ENCODE results near the gene DKK3. TPM values are rescaled to one million over a fixed set of nuclear protein-coding genes. Genes with fewer than 3 reads are reported as not detected.

DKK3 gene
- total RNA-seq, 1 experiment from 2014 or later = 0.33 TPM

DNA sequence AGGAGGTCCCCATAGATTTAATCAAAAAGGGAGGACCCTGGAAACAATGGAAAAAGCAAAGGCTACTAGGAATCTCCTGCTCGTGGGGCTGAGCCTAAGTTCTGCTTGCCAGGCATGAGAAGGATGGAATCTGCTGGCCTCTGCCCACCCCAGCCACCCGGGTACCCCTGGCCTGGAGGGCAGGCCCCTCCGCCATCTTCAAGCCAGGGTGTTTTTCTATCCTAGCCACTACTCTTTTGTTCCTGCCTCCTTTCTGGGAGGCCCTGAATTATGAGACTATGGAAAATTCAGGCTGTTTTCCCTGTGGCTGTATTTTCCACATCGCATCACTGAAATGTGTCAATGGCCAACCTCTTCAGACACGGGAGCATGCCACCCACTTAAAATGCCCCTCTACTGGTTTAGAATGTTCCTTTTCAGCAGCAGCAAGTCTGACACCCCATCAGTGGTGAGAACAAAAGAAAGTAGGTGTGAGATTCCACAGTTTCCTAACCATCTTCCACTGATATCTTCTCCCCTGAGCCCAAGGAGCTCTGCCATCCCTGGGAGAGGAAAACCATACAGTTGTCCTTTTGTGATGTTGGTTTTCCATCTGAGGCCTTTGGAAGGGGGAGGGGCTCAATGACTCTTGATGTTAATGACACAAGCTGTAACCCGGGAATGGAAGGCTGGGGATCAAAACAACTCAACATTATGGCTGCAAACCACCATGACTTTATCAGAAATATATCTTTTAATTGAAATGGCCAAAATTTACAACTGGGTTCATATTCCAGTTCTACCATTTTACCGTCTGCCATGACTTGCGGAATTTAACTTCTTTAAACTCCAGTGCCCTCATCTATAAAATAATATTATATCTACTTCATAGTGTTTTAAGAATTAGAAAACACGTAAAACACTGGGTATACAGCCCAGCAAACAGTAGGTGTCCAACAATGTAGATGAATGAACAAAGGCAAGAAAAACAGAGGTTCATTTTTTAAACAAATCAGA lies 22.2 kb downstream of the DKK3 start:
- Mint-ChIP-seq H3K36me3 (ENCODE audit: insufficient read depth, unreplicated experiment) (no peaks in the 10 kb centered on the region), H3K27ac (ENCODE audit: low read depth, unreplicated experiment) (no peak overlapping the region), H3K9me3 (ENCODE audit: unreplicated experiment) (no peaks in the 10 kb centered on the region), H3K4me1 (ENCODE audit: insufficient read depth, unreplicated experiment) (peaks cover 18% of the 10 kb centered on the region), H3K4me3 (ENCODE audit: unreplicated experiment) (no peak overlapping the region), H3K27me3 (ENCODE audit: insufficient read depth, unreplicated experiment) (no peaks in the 10 kb centered on the region)
- DNase-seq (ENCODE audit: unreplicated experiment) = no peak
- TF ChIP-seq, protein P1, sequence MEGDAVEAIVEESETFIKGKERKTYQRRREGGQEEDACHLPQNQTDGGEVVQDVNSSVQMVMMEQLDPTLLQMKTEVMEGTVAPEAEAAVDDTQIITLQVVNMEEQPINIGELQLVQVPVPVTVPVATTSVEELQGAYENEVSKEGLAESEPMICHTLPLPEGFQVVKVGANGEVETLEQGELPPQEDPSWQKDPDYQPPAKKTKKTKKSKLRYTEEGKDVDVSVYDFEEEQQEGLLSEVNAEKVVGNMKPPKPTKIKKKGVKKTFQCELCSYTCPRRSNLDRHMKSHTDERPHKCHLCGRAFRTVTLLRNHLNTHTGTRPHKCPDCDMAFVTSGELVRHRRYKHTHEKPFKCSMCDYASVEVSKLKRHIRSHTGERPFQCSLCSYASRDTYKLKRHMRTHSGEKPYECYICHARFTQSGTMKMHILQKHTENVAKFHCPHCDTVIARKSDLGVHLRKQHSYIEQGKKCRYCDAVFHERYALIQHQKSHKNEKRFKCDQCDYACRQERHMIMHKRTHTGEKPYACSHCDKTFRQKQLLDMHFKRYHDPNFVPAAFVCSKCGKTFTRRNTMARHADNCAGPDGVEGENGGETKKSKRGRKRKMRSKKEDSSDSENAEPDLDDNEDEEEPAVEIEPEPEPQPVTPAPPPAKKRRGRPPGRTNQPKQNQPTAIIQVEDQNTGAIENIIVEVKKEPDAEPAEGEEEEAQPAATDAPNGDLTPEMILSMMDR (IDR thresholded peaks at IDR 0.05; ENCODE audit: unreplicated experiment) = no peak
- POLR2A ChIA-PET = interaction anchor here (1.3 kb wide), 2 partner anchors 7 to 9 kb away, joined by 3 to 4 read pairs; no protein-coding TSS in a partner anchor
- intact Hi-C loops (cut with micrococcal nuclease) = no loop called here
- no TSS peak for BruUV-seq (replicated peaks)
- CTCF ChIA-PET = interaction anchor here (0.5 to 1.6 kb wide), 4 partner anchors 9 to 187 kb away, joined by 3 to 4 read pairs (median 3); no protein-coding TSS in a partner anchor

DNA sequence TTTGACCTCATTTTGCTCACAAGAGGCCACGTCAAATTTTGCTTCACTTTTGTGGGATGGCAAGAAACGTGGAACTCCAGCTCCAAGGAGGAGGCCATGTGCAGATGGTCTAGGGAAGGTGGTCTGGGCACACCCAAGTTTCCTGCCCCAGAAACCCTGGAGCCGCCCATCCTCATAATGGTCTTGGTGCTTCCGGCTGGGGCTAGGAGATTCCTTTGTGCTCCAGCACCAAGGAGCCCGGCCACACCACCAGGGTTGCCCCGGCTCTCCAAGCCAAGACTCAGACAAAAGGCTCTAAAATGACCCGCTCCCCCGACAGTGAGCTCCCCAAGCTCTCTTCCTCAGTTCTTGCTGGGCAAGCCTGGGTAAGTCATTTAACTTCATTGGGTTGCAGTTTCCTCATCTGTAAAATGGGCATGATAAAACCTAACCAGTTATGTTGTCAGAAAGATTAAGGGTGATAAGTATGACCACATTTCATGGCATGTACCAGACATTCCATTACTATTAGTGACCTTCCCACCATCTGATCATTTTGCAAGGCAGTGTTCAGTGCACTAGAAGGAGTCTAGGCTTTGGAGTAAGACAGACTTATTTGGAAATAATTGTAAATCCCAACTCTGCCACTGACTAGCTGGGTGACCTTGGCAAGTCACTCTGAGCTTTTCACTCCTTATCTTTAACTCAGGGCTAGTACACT lies 23.3 kb downstream of the DKK3 start:
- POLR2A ChIA-PET = interaction anchor here (1.3 kb wide), 1 partner anchor 8 kb away, joined by 4 read pairs; no protein-coding TSS in a partner anchor

DNA sequence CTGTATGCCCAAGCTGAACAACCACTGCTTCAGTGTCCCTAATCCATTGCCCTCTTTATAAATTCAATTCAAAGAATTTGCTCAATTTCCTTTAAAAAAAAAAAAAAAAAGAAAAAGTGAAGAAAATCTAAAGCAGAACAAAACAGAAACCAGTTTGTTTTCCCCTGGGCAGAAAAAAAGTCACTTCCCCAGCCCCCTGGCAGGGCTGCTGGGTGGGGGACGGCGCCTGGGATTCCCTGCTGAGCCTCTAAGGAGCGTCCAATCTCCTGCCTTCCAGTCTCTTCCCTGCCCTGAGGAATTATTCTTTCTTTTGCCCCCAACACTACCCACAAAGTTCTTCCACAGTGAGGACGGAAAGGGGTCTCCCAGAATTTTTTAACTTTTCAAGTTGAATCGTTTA lies 23.9 kb downstream of the DKK3 start:
- Mint-ChIP-seq H3K4me1 (ENCODE audit: insufficient read depth, unreplicated experiment) (peaks cover 22% of the 10 kb centered on the region), H3K9me3 (ENCODE audit: unreplicated experiment) (no peaks in the 10 kb centered on the region), H3K36me3 (ENCODE audit: insufficient read depth, unreplicated experiment) (no peaks in the 10 kb centered on the region), H3K27me3 (ENCODE audit: insufficient read depth, unreplicated experiment) (no peaks in the 10 kb centered on the region), H3K27ac (ENCODE audit: low read depth, unreplicated experiment) (no peak overlapping the region), H3K4me3 (ENCODE audit: unreplicated experiment) (no peak overlapping the region)
- CTCF ChIA-PET = interaction anchor here (0.5 to 0.7 kb wide), 2 partner anchors 30 to 240 kb away, joined by 3 read pairs; no protein-coding TSS in a partner anchor
- intact Hi-C loops (cut with micrococcal nuclease) = no loop called here
- BruUV-seq (replicated peaks) = no TSS peak
- DNase-seq (ENCODE audit: unreplicated experiment) = no peak
- POLR2A ChIA-PET = interaction anchor here (1.3 kb wide), 1 partner anchor 9 kb away, joined by 4 read pairs; no protein-coding TSS in a partner anchor
- TF ChIP-seq, protein P1 (IDR thresholded peaks at IDR 0.05; ENCODE audit: unreplicated experiment) = no peak

More for the DNA sequence above, 23.3 kb downstream of the DKK3 start:
- CTCF ChIA-PET = interaction anchor here (0.5 to 1.5 kb wide), 3 partner anchors 30 to 63 kb away, joined by 3 read pairs; no protein-coding TSS in a partner anchor
- BruUV-seq (replicated peaks) = no TSS peak
- Mint-ChIP-seq H3K4me1 (ENCODE audit: insufficient read depth, unreplicated experiment) (peaks cover 16% of the 10 kb centered on the region), H3K9me3 (ENCODE audit: unreplicated experiment) (no peaks in the 10 kb centered on the region), H3K27me3 (ENCODE audit: insufficient read depth, unreplicated experiment) (no peaks in the 10 kb centered on the region), H3K27ac (ENCODE audit: low read depth, unreplicated experiment) (no peak overlapping the region), H3K4me3 (ENCODE audit: unreplicated experiment) (no peak overlapping the region), H3K36me3 (ENCODE audit: insufficient read depth, unreplicated experiment) (no peaks in the 10 kb centered on the region)
- peak; percentile 30 for DNase-seq (ENCODE audit: unreplicated experiment)
- intact Hi-C loops (cut with micrococcal nuclease) = no loop called here
- TF ChIP-seq, protein P1 (IDR thresholded peaks at IDR 0.05; ENCODE audit: unreplicated experiment) = no peak
